HG02678 (cell line): ENCODE results near the gene TMEM200C.
A peak's percentile ranks its signal among the peaks of the same experiment; 100 is the strongest.
"Not testable (repeated sequence)": the region's sequence is repeated elsewhere in the genome, so short reads cannot be mapped to it uniquely, and the experiment has no call there.

Experiments
- ATAC-seq: cut with Tn5 transposase; IDR thresholded peaks from one replicate; pipeline ENCODE4 v1.9.1; 2021; ENCODE audit warnings: mild to moderate bottlenecking, moderate library complexity; ENCODE audit not compliant: unreplicated experiment

Gene TMEM200C

GRCh38 chr18:5892823-5893431 lies 2.4 kb downstream of the TMEM200C start:
- ATAC-seq, result no peak

DNA sequence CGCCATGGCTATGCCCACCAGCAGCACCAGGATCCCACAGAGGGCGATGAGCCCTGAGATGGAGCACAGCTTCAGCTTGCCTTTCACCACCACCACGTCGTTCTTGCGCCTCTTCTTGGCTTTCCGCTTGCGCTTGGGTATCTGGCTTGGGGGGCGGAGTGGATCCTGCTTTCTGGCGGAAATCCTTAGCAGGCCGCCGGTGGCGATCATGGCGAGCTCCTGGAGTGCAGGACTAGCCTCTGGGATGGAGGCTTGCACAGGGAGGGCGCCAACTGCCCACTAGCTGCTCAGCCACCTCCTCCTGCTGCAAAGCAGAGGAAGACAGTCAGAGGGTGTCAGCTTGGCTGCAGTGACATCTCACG lies 3.5 kb downstream of the TMEM200C start:
- ATAC-seq, result no peak

- ATAC-seq, result no peak
Measured at GRCh38 chr18:5891184-5891853, 4.0 kb downstream of the TMEM200C start.

DNA sequence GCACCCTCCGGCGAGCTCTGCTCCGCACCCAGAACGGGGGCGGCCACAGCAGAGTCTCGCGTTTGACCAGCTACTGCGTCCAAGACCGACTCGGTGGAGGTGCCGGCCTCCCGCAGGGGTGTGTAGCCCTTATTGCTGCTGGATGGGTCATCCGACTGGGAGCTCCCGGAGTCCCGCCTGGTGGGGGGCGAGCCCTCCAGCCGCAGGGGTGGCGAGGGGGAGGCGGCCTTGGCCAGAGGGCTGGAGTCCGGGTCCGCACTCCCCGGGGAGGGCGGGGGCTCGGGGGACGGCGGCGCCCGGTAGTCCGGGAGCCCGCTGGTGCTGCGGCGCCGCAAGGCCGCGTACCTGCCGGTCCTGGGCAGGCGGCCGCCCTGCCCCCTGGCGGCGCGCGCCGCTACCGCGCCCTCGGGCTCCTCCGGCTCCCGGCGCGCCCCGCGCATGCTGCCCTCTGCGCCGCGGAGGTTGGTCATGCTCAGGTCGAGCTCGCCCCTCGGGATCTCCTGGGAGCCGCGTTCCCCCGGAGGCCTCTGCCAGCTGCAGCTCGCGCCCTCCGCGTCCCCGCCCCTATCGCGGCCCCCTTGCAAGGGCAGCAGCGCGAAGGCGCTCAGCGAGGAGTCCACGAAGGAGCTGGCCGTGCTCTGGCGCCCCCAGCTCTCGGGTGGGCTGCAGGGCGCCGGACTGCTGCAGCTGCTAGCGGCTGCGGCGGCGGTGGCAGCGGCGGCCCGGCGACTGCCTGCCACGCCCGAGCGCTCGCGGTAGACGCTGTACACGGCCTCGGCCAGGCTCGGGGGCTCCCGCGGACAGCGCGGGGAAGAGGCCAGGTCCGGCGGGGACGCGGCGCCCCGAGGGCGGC lies 4.8 kb downstream of the TMEM200C start:
- ATAC-seq, result peak; percentile 86

DNA sequence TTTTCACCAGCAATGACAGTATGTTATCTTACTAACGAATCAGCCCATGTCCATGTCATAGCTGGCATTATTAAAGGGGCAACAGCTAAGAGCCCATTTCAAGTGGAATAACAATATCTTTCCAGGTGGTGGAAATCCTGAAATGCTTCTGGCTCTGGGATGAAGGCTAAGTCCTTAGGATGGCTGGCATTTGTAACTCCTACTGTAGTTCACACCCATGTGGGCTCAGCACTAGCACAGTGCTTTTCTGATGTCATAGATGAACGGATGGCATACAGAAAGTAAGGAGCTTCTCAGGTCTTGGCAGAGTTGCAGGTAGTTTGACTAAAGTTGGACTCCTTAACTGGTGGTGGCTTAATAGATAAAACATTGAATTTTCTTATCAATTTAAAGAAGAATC lies 10.0 kb downstream of the TMEM200C start:
- no peak for ATAC-seq

- ATAC-seq, result no peak
Measured at GRCh38 chr18:5884375-5884774, 10.9 kb downstream of the TMEM200C start.

DNA sequence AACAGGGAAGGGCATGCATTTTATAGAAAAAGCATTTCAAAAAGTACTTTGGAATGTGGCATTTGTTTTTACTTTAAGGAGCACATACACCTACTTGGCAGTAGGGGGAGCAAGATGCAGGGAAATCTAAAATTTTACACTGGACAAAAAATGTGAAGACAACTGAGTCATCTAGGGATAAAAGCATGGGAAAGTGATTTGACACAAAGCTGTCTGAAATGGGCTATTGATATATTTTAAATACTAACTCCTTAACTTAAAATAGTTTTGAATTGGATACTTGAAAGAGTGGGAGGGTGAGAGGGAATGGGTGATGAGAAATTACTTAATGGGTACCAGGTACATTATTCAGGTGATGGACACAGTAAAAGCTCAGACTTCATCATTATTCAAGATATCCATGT lies 15.8 kb downstream of the TMEM200C start:
- ATAC-seq, result peak; percentile 44

- ATAC-seq, result no peak
Measured at GRCh38 chr18:5876891-5877290, 18.4 kb downstream of the TMEM200C start.

DNA sequence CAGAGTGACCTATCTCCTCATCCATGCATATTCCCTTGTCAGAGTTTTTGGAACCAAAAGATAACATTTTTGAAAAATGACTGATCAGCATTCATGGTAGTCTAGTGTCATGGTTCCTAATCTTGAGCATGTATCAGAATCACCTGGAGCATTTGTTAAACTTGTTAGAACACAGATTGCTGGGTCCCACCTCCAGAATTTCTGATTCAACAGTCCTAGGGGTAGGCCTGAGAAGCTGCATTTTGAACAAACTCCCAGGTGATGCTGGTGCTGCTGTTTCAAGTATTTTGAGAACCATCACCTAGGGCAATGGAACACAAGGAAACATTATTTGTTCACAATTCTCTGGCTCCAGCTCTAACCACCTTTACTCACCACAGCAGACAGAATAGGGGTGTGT lies 21.0 kb downstream of the TMEM200C start:
- no peak for ATAC-seq

GRCh38 chr18:5872886-5873285 lies 22.4 kb downstream of the TMEM200C start:
- ATAC-seq, result no peak

- ATAC-seq, result no peak
Measured at GRCh38 chr18:5871426-5871825, 23.9 kb downstream of the TMEM200C start.

GRCh38 chr18:5868218-5868854 lies 27.0 kb downstream of the TMEM200C start:
- no peak for ATAC-seq

DNA sequence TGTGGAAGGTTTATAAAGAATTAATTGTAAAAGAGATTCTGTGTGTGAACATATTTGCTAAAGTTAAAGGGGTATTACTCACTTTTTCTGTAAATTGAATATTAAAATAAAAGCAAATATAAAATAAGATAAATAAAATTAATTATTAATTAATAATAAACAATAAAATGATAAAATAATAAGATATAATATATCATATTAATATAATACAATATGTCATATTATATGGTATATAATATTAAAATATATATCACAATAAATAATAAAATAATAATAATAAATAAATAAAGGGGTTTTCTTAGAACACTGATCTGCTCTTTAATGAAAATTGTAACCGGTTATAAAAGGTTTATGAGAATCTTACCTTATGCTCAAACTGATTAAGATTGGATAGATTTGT lies 29.8 kb downstream of the TMEM200C start:
- ATAC-seq, result no peak

DNA sequence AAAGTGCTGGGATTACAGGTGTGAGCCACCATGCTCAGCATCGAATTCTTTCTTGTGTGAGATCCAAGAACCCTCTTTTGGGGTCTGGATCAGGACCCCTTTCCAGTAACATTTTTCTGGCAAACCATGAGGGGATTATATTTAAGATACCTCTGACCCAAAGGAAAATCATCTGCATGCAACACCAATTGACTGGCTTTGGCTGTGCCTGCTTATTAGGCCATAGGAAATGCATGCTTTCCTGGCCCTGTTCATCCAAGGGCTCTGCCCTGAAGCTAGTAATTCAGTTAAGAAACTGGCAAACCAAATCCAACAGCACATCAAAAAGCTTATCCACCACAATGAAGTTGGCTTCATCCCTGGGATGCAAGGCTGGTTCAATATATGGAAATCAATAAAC lies 33.2 kb downstream of the TMEM200C start:
- ATAC-seq, result not testable (repeated sequence)

- no peak for ATAC-seq
Measured at GRCh38 chr18:5857180-5857579, 38.1 kb downstream of the TMEM200C start.

- no peak for ATAC-seq
Measured at GRCh38 chr18:5853253-5853652, 42.1 kb downstream of the TMEM200C start.

GRCh38 chr18:5851998-5852397 lies 43.3 kb downstream of the TMEM200C start:
- ATAC-seq, result no peak

DNA sequence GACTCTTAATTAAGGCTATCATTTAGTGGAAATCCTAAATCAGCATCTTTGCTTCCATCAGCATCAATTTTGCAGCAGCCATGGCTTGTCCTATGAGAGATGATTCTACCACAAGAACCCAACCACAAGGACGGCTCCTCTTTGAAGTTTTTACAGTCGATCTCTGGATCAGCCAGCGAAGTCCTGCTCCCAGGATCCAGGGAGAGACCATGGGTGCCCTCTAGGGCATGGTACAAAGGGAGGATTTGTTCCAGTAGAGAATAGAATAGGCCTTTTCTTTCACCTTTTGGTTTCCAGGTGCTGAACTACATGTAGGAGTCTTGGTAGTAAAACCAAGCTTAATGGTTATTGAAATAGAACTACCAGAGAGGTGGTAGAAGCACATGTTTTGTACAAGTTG lies 52.7 kb downstream of the TMEM200C start:
- ATAC-seq, result no peak

DNA sequence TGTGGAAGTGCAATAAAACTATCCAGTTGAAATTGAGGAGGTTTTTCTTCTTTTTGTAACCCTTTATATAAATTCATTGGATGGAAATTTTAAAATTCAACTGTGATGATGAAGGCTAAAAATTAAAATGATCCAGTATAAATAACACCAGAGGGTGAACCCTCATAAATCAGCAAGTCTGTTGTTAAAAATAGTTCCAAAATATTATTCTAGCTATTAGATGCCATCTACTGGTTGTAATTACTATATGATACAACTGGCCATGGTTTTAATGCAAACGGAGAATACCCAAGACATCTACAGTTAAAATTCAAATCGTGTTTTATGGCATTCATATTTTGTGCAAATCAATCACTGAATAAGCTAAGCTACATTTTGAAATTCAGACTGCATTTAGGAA lies 53.8 kb downstream of the TMEM200C start:
- no peak for ATAC-seq

DNA sequence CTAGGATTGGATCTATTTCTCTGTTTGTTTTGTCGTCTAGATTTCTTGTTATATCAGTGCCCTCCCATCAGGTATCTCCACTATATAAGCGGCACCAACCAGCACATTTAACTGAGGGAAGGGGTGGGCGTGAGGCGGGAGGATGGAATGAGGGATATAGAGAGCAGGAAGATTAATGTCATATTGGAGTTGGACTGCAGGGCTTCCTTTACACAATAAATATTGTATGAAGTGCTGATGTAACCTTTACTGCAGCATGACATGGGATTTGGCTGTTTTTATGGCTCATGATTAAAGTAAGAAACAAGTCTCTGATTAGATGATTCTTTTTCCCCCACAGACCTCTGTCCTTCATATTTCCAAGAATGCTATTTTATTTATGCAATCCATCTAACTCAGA lies 54.8 kb downstream of the TMEM200C start:
- no peak for ATAC-seq

DNA sequence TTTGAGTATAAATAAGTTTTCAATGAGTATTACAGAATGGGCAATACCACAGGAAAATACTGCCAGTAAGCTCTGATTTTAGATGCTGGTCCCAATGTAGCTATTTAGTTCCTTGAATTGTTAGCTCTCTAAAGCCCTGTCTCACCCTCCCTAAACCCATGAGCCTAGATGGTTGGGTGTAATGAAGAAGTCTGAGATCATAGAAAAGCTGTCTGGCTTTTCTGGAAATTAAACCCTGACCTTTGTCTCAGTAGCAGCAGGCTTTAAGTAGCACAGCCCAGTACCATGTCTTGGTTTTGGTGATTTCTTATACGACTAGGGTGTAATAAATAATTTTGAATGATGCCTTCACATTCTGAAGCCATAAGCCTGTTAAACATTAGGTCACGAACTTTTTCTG lies 55.3 kb downstream of the TMEM200C start:
- ATAC-seq, result no peak

DNA sequence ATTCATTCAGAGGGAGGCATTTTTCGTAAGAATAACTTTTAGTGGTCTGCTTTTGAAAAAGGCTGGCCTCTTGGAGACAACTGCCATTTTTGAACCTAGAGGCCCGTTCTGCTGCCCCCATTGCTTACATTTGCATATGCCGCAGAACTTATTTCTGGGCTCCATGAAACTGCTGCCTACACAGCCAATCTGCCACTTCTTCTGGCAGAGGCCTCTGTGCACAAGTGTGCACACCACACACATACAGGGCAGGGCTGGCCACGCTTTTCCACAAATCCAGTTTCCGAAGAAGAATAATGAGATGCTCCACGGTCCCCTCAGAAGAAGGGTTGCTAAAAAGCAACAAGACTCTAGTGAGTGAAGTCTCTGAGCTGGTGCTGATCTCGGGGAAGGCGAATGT lies 56.2 kb downstream of the TMEM200C start:
- ATAC-seq, result no peak
